MV-4-11 (cell line): Measurements from ENCODE around the gene PCSK6.
A peak's percentile ranks its signal among the peaks of the same experiment; 100 is the strongest.

Source experiments
- DNase-seq: peaks from one replicate; lab custom pipeline; 2025; lab: John Stamatoyannopoulos, UW

Gene PCSK6

DNA sequence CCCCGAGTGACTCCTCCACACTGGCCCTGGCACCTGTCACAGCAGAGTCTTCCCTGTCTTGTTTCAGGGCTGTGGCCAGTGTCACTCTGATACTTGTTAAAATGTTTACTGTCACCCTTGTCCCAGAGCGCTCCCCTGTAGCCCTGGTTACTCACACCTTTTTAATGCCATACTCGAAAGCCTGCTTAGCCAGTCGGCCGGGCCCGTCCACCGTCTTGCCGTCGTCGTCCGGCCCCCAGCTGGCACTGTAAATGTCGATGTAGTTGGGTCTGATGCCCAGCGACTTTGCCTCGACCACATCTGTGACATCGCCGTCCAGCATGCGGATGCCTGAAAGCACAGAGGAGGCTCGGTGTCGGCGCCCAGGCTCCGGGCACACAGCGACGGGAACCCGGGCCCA is 91.3 kb downstream of the PCSK6 start:
- no peak for DNase-seq

DNA sequence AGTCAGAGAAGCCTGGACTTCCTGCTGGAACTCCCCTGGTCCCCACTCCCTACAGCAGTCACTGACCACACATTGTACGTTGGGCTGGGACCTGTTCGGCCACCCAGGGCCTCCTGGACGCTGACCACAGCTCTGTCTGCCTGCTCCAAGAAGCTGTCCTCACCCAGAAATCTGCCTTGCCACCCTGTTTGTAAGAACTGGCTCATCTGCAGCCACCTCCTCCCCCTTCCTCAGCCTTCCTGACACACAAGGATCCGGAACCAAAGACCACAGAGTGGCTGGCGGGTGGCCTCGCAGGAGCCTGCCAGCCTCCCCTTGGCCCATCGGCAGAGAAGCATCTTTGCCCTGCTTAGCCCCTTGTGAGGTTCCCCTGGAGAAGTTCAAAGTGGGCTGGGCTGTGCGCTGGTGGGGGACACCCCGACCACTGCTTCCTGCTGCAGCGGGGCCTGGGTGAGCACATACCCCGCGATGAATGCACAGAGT is 91.9 kb downstream of the PCSK6 start:
- DNase-seq: peak; percentile 54

DNA sequence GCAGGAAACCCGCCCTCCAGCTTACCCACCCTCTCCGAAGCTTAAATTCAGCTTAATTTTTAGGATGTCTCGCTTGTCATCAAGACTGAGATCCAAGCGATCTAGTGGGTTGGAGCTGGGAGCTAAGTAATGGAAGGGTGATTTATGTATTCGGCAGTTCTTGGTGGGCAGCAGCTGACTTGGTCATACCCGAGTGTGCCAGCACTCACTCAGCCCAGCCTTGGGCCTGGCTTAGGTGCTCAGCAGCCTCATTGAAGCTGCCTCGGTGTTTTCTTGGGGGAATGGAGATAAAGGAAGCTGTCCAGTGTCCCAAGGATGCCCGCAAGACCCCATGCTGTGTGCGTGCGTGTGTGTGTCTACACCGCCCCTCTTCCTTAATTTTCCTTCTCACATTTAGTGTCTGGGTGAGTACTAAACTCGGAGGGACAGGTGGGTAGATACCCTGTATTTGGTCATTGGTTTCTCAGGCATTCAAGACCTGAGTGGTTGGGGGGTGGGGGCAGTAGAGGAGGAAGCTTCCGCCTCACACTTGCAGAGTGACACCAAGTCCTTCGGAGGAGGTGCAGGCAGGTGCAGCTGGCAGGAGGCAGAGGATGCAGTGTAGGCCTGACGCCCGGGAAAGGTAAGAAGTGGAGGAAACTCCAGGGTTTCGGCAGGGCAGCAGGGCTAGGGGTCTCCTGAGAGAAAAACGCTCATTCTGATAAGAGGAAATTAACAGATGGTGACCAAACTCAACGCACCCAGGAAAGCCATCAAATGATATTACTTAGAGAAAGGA is 92.8 kb downstream of the PCSK6 start:
- no peak for DNase-seq

DNA sequence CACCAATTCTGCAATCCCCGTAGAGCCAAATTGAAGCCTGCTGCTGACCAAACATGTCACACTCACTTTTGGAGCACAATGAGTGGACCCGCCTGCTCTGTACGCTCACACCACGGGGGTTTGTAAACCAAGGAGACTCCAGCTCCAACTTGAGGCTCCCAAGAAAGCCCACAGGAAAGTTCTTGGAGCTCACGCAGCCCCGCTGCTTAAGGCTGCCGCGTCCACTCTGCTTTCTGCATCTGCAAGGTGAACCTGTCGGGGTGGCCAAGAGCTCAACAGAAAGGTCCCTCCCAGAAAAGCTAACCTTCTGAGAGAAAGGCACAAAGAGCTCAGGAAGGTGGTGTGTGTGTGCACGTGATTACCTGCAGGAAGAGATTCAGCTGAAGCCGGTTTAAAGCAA is 94.9 kb downstream of the PCSK6 start:
- DNase-seq: no peak

DNA sequence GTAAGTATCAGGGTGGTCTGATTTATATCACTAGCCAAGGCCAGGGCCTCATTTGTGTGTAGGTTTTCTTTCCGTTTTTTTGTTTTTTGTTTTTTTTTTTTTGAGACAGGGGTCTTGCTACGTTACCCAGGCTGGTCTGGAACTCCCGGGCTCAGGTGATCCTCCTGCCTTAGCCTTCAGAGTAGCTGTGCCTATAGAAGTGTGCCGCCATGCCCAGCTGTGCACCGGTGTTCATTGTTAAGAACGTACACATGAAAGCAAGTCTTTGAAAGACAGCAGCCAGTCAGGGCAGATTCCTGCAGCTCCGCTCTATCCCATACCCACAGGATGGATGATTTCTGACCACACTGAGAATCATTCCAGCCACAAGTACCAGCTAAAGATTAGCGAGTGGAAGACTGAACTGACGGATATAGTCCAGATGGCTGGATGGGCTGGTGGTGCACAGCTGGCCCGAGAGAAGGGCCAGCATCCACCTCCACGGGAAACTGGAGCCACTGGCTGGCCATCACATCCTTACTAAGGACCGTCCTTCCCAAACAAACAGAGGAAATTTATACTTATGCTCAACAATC is 95.4 kb downstream of the PCSK6 start:
- DNase-seq: no peak

DNA sequence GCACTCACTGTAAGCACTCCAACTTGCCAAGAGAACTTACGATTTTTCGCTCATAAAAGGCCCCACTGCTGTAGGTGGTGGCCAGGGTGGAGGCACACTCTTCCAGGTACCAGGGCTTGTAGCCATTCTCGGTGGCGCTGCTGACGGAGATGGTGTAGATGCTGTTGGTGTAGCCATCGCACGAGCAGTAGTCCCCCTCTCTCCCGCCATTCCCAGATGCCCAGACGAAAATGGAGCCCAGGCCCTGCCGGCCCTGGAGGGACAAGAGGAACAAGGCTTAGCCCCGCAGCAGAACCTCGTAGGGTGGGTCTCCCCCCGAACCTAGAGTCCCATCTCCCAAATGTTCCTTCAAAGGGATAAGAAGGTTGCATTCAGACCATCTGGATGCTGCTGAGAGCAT is 96.3 kb downstream of the PCSK6 start:
- no peak for DNase-seq

DNA sequence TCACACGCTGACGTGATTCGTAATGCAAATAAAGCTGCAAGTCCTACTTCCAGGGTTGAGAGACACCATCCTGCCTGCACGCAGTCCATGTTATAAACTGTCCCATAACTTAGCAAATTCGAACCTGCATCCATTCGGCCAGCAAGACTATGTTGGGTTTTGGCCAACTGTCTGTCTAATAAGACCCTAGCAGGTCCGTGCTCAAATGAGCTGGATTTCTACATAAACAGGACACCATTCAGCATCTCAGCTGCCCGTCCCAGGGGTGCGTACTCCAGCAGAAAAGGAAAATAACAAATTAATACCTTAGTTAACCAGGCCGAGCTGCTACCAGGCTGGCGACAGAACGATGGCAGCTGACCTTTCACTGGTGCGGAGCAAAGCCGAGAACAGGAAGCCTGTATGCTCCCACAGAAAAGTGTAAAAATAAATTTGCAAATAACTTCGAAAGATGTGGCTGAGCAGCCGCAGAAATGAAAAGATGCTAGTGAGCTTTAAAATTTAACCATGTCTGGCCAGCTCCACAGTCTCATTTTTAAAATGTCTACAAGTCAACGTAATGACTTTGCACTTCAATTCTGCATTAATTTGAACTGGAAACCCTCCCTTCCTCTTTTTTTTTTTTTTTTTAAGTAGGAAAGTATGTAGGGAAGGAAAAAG is 97.4 kb downstream of the PCSK6 start:
- DNase-seq: no peak

DNA sequence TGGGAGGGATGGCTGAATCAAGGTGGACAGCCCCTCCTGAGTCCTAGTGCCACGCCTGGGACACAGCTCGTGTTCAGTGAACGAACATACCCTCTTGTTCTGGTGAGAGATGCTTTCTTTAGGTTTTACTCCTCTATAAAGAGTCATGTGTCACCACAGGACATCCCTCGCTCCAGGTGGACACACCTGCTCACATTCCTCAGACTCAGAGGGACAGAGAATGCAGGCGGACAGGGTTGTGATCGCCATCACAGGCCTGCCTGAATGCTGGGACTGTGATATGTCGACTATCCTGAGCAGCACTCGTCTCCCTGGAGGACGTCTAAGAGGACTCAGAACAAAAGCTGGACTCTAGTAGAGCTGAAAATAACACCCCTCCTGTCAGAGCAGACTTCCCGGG is 98.1 kb downstream of the PCSK6 start:
- no peak for DNase-seq

DNA sequence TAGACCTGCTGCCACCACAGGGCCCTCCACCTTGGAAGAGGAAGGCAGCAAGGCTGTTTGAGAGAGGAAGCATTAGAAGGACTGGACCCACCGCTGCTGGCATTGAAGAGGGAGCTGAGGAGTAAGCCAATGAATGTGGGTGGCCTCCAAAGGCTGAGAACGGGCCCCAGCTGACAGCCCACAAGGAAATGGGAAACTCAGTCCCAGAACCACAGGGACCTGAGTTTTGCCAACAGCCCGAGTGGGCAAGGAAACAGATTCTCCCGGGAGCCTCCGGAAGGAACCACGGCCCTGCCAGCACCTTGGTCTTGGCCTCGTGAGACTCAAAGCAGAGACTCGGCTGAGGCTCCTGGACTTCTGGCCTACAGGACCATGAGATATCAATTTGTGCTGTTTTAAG is 99.0 kb downstream of the PCSK6 start:
- DNase-seq: no peak

DNA sequence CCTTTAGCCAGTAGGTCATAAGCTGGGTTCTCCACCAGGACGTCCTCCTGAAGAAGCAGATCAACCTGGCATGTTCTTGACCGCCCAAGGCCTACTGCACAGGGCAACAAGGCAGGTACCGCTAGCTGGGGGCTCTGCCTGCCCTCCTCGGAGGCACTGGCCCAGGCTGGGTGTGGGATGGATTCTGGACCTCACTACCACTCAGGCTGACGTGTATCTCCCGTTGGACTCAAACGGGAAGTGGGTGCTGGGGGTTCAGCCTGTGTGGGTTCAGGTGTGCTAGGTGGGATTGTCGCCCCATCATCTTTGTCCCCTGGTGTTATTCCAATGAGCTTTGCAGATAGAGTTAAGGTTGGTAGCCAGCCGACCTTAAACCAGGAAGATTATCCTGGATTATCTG is 99.4 kb downstream of the PCSK6 start:
- DNase-seq: no peak

DNA sequence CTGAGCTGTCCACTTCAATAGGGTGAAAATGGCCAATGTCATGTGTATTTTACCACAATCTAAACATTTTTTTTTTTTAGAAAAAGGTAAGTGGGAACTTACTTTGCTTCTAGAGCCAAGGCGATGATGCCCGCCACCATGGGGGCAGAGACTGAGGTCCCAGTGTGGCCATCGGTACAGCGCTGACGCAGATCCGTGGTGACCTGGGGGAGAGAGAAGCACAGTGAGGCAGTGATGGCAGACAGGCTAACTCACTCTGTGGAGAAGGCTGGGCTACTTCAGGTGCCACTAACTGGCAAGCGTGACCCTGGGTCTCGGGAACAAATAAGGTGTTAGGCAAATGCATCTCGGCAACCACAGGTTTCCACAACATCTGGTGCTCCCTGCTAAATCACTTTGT is 100.1 kb downstream of the PCSK6 start:
- DNase-seq: no peak

DNA sequence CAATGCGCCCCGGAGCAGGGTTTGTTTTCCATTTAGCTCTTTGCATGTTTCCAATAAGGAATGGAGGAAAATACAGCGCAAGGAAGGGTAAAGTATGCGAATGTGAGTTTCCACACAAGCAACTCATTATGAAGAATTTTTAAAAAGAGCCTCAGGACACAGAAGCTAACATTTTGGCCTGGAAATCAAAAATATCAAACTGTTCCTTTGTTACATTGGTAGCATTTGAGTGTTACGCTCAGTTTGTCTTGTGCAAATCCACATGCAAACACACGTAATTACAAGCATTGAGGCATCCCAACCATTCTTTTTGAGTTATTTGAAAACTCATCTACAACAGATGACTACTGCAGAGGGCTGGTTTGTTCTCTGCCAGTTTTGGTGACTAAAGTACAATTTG is 101.5 kb downstream of the PCSK6 start:
- no peak for DNase-seq

DNA sequence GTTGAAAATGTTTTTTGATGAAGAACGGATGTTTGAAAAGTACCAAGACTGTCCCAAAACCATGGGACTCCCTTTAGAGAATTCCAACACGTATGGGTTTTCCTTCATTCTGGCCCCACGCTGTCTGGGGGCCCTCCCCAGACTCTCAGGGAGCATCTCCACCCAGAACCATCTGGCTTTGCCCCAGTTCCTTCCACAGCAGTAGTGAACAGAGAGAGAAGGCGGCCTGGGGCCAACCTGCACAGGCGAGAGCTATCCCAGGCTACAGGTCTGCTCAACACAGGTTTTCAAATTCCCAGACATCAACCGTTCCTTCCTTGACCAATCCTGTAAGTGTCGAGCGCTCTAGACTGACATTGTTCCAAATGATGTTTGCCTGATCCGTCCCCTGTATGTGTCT is 101.9 kb downstream of the PCSK6 start:
- no peak for DNase-seq

DNA sequence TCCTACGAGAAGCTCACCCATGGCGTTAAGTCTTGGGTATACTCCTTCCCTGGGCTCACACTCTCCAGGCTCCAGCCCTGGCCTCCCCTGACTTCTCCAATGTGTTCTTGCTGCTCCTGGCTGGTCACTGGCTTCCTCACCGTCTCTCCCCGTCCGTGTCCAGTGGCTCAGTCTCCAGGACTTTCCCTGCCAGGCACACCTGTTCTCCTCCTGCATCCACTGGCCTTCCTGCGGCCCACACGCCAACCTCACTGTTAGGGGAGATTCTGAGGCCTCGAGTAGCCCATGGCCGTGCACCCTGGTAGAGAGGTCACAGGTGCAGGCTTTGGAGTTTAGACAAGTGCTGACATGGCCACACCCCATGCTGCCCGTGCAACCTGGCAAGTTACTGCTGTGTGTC is 102.5 kb downstream of the PCSK6 start:
- DNase-seq: no peak

DNA sequence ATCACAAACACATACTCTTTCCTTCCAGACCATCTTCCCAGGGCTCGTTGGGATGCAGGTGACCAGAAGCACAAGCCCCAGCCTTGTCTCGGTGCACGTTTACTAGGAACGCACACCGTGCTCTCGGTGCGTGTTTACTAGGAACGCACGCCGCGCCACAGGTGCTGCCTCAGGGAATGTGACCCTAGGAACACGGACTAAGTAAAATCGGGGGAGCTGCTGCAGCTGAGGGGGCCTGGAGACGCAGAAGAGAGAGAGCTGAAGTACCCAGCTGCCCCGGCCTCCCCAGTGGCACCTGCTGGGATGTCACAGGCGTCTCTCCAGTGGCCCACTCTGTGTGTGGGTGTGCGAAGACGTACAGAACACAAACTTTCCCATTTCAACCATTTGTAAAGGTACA is 103.5 kb downstream of the PCSK6 start:
- DNase-seq: no peak

DNA sequence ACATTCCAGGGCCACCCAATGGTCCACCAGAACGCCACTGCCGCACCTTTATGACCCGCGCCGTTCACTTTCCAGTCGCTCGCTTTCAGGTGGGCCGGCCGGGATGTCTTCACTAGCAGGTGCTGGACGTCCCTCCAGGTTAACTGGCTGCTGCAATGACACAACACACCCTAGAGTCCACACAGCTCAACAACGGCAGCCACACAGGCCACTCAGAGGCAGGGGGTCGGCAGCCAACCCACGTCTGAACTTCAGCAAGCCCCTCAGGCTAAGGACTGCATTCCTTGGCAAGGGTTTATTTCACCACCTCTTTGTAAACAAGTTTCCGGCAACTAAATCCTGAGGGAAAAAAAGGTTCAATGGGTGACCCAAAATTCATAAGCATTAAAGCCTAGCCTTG is 105.2 kb downstream of the PCSK6 start:
- no peak for DNase-seq

DNA sequence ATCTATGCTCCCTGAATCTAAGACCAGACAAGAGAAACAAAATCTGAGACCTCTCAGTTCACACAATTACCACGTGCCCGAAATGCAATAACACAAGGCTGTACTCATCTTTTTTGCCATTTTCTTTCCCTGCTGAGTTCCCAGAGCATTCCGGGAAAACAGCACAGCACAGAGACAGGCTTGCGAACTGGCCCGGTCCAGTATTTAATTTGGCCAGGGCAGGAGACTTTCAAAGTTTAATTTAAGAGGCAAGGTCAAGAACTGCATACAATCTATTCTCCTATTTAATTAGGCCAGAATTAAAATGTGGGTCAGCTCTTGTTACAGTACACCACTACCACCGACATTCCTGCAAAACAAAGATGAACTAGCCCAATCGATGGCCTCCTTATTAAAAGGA is 107.0 kb downstream of the PCSK6 start:
- DNase-seq: no peak

DNA sequence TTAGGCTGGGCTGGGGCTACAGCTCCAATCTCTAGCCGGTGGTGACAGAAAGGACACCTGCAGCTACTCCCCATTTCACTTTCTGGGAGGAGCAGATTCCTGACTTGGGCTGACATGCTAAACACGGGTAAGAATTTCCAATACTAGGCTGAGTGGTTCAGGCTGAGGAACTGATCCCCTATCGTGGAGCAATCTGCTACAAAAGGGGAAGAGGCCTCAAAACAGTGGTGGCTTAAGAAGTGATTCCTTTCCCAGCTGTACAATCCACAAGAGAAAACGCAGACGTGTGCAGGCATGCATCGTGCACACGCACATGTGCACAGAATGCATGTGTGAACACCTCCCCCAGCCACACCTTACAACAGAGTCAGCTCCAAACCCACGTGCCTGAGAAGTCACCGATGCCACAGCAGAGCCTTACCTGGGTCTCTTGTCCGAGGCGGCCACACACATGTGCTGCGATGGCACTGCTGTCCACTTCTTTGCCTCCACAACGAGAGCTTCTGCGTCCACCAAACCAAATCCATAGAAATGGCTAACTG is 107.8 kb downstream of the PCSK6 start:
- peak; percentile 87 for DNase-seq

DNA sequence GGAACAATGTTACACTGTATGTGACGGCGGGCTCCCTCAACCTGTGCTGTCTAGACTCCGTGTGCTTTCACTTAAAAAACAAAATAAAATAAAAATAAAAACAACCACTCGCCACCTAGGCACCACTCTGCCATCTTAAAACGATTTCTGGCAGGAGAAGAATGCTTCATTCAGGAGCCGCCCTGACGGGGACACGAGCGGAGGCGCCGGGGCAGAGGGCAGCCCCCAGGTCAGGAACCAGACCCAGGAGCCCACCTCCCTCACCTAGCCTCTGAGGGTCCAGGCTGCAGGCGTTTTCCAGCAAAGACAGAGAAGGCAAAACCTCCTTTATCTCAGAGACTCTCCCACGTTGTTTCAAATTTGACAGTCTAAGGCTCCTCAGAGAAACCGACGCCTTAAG is 109.4 kb downstream of the PCSK6 start:
- no peak for DNase-seq

DNA sequence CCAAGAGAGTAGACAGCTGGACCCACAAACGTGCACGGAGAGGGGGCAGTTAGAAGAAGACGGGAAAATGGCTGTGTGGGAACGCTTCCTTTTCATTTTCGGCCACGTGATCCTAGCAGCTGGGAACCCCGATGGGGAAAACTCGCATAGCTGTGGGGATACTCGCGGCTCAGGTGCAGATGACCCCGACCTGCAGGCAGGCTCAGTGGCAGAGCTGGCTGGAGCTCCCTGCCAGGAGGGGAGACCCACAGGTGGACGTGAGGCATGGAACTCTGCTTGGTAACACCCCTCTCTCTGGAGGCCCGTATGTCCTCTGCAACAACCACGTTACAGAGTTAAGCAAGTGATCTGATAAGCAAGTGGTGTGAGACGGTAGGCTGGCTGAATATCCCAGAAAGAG is 109.9 kb downstream of the PCSK6 start:
- no peak for DNase-seq

DNA sequence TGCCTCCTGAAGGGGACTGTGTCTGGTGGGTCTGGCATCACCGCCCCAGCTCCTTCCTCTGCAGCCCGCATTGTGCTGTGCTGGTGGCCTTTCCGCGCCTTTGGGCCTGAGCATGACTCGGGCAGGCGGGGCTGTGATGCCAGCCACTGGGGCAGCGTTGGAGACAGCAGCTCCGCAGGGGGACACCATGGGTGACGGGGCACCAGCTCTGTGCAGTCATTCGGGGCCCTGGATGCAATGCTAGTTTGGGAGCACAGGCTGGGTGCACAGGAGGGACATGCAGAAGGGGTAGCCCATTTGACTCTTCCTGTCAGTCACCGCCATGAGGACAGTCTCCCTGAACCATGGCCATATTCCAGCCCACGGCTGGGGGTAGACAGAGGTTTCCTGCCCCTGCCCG is 110.6 kb downstream of the PCSK6 start:
- no peak for DNase-seq

DNA sequence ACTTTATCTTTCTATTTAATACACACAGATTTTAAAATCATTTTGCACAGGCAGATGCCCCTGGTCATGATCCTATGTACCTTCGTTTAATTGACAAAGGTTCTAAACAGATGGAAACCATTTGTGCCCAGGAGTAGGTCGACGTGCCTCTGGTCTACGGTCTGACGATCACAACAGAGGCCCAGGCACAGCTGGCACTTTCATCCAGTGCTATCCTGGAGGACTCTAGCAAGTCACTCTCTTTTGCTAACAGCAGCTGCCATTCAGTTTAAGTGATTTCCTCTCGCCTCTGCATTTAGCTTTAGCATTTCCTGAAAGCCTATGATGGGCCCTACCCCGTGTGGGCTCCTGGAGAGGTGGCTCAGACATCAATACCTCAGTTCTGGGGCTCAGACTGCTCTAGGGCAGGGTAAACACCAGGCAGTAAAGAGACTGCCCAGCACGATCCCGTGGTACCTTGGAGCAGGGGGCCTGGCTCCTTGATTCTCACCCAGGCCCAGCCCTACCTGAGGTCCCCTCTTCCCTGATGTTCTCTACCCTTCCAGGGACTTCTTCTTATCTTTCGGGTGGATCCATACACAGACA is 111.2 kb downstream of the PCSK6 start:
- DNase-seq: no peak
